D721Med (cell line): Measurements from ENCODE around the gene KRR1.

Source experiments
- DNase-seq: peaks from one replicate; pipeline ENCODE4 v3.0.0; 2011; ENCODE audit warnings: low spot score; ENCODE audit not compliant: insufficient read length
- FAIRE-seq: peaks from 2 replicates; lab custom pipeline; 2011; peaks lifted over from hg19 to GRCh38; lab: Jason Lieb, UNC
- CTCF ChIP-seq: IDR thresholded peaks from 2 replicates; pipeline ENCODE4 v1.5.1; 2012; ENCODE audit warnings: mild to moderate bottlenecking, control low read depth; ENCODE audit not compliant: insufficient read depth; ENCODE audit errors: missing control alignments

Gene KRR1

GRCh38 chr12:75483431-75483830 lies 28.0 kb downstream of the KRR1 start:
- FAIRE-seq (no peak), DNase-seq (no peak)
- no peak for TF ChIP-seq CTCF

GRCh38 chr12:75482646-75483045 lies 28.8 kb downstream of the KRR1 start:
- no peak for TF ChIP-seq CTCF
- DNase-seq (no peak), FAIRE-seq (no peak)

GRCh38 chr12:75481774-75482173 lies 29.6 kb downstream of the KRR1 start:
- no peak for TF ChIP-seq CTCF
- DNase-seq = no peak
- FAIRE-seq = no peak

- DNase-seq (no peak), FAIRE-seq (no peak)
- TF ChIP-seq CTCF = no peak
Observed at GRCh38 chr12:75481013-75481705, 30.2 kb downstream of the KRR1 start.

DNA sequence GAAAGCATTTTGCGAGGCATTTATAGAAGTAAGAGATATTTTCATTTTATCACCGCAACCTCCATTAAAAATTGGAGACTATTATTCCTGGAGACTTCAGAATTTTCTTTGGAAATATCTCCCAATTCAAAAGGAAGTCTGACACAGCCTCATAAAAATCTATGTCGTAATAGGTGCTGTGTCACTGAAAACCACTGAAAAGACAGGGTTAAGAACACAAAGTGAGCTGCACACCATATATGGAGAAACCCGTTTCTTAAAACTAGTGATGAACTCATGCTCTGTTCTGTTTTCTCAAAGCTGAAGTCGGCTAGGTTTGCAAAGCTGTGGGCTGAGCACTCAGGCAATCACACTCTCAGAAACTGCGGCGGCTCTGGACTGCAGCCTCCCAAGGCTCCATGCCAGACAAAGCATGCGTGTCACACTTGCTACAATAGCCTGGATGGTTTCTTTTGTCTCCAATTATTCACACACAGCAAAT lies 30.9 kb downstream of the KRR1 start, which contains the start of gene GLIPR1:
TSS of gene GLIPR1 (plus strand) at position 287 of the 481 bp plus-strand sequence. CDS start at position 413, 126 bp downstream.
- TF ChIP-seq CTCF = no peak
- DNase-seq = no peak
- no peak for FAIRE-seq

DNA sequence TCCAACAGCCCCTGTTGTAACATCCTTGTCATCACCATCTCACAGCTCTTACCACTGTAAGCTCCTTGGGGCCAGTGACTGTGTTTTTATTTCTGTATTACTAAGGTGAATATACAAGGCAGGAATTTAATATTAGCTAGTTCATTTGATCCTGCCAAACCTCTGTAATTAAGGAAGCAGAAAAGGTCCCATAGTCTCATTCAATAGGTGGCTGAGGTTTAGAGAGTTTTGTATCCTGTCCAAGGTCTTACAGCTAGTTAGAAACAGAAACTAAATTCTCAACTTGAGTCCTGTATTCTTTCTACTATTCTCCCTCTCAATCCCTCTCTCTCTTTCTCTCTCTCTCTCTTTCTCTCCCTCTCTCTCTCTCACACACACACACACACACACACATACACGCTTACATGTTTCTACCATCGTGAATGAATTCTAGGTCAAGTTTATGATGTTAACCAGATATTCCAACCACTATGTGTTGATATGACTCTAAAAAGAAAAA lies 31.4 kb downstream of the KRR1 start:
- FAIRE-seq (no peak), DNase-seq (no peak)
- TF ChIP-seq CTCF = no peak
